Hematopoietic multipotent progenitor cell (in vitro differentiated cells): Measurements from ENCODE around the gene TMEM185B. TPM values are rescaled to one million over a fixed set of nuclear protein-coding genes. Genes with fewer than 3 reads are reported as not detected.
"Not testable (repeated sequence)": the region's sequence is repeated elsewhere in the genome, so short reads cannot be mapped to it uniquely, and the experiment has no call there.

Experiments used
- DNase-seq, 3 donors: peaks; one replicate each; pipeline ENCODE4 v3.0.0-alpha.2; 2011 to 2015; ENCODE audit warnings: low read depth in 2 of 3, low spot score in 2 of 3
- total RNA-seq: library from RNA; depleted of rRNA; stranded (reverse); fragments of >200 nt; gene quantifications from one replicate; pipeline ENCODE4 v1.2.3, GENCODE V29; 2012

TMEM185B gene
- total RNA-seq, result 48.5 TPM

GRCh38 chr2:120223034-120223912 is at the start of gene TMEM185B:
TSS of gene TMEM185B (minus strand) at chr2:120223400. CDS start at chr2:120222976, 424 bp downstream.
- peak; percentile 74 to 82 (median 79) for DNase-seq

GRCh38 chr2:120271711-120272379 is 48.6 kb upstream of the TMEM185B start:
- DNase-seq, result no peak

GRCh38 chr2:120269816-120270215 is 46.6 kb upstream of the TMEM185B start:
- peak in 1 of 3 donors; percentile 74 for DNase-seq

GRCh38 chr2:120269076-120269744 is 46.0 kb upstream of the TMEM185B start:
- DNase-seq, result peak in 2 of 3 donors; percentile 51 to 77

GRCh38 chr2:120267348-120267747 is 44.1 kb upstream of the TMEM185B start:
- no peak for DNase-seq

GRCh38 chr2:120265006-120265405 is 41.8 kb upstream of the TMEM185B start:
- peak in 2 of 3 donors; percentile 54 to 78 for DNase-seq

- DNase-seq, result no peak
These were observed 39.7 kb upstream of the TMEM185B start for GRCh38 chr2:120262761-120263428.

GRCh38 chr2:120262150-120262549 is 39.0 kb upstream of the TMEM185B start:
- DNase-seq, result no peak

- no peak for DNase-seq
These were observed 38.3 kb upstream of the TMEM185B start for GRCh38 chr2:120261387-120262006.

GRCh38 chr2:120260736-120261135 is 37.5 kb upstream of the TMEM185B start:
- DNase-seq, result no peak

GRCh38 chr2:120259939-120260338 is 36.7 kb upstream of the TMEM185B start:
- not testable (repeated sequence) for DNase-seq

- DNase-seq, result no peak
These were observed 35.0 kb upstream of the TMEM185B start for GRCh38 chr2:120258196-120258595.

GRCh38 chr2:120257522-120257921 is 34.3 kb upstream of the TMEM185B start:
- DNase-seq, result peak in 2 of 3 donors; percentile 51 to 59

GRCh38 chr2:120256651-120257000 is 33.4 kb upstream of the TMEM185B start:
- no peak for DNase-seq

- DNase-seq, result no peak
These were observed 32.9 kb upstream of the TMEM185B start for GRCh38 chr2:120255986-120256650.

- DNase-seq, result no peak
These were observed 31.9 kb upstream of the TMEM185B start for GRCh38 chr2:120255071-120255470.

- DNase-seq, result no peak
These were observed 31.0 kb upstream of the TMEM185B start for GRCh38 chr2:120254178-120254577.

- DNase-seq, result peak in 2 of 3 donors; percentile 42 to 51
These were observed 30.1 kb upstream of the TMEM185B start for GRCh38 chr2:120253021-120253882.
